Measurements from ENCODE around the gene PCDH9.

Gene PCDH9

GRCh38 chr13:66586489-66586888 is 643.6 kb downstream of the PCDH9 start:
- no peak overlapping the region for H2AFZ ChIP-seq (ENCODE audit: insufficient read depth, low read length, poor library complexity)
- H3K14ac ChIP-seq (ENCODE audit: low read length), result no peak overlapping the region
- no peaks in the 10 kb centered on the region for H3K79me2 ChIP-seq (ENCODE audit: control insufficient read depth, insufficient read depth, low read length, poor library complexity)
- no CpG with 5 or more reads among the region's 3 CpGs for WGBS (ENCODE audit: extremely low coverage, insufficient coverage, insufficient read length)
- no peak overlapping the region for H3K4me3 ChIP-seq (ENCODE audit: low read depth, low read length)
- no peak overlapping the region for H4K8ac ChIP-seq (ENCODE audit: low read depth, low read length)
- no peak overlapping the region for H4K91ac ChIP-seq (ENCODE audit: low read depth, low read length)
- no peaks in the 10 kb centered on the region for H3K79me1 ChIP-seq (ENCODE audit: low read length)
- H3K9ac ChIP-seq (ENCODE audit: low read length), result no peak overlapping the region
- H3K9me3 ChIP-seq (ENCODE audit: insufficient read depth, low read depth, low read length), result no peaks in the 10 kb centered on the region
- H3K27ac ChIP-seq (ENCODE audit: low read depth, low read length), result no peak overlapping the region
- no peak for DNase-seq
- H3K18ac ChIP-seq (ENCODE audit: low read length), result no peak overlapping the region
- no peak overlapping the region for H2BK120ac ChIP-seq (ENCODE audit: insufficient read depth, low read length, poor library complexity)
- H2AK5ac ChIP-seq (ENCODE audit: low read length), result no peak overlapping the region
- H2BK5ac ChIP-seq (ENCODE audit: low read depth, low read length, poor library complexity), result no peak overlapping the region
- no peaks in the 10 kb centered on the region for H3K36me3 ChIP-seq (ENCODE audit: control insufficient read depth in 1 of 2, insufficient read depth in 2 of 2, low read length in 2 of 2)
- no peaks in the 10 kb centered on the region for H3K27me3 ChIP-seq (ENCODE audit: insufficient read depth, low read length)
- H3K4me1 ChIP-seq (ENCODE audit: control insufficient read depth in 1 of 2, insufficient read depth in 2 of 2, low read length in 2 of 2), result no peaks in the 10 kb centered on the region
- H2BK12ac ChIP-seq (ENCODE audit: low read length), result no peak overlapping the region
- H3K4me2 ChIP-seq (ENCODE audit: low read length), result no peak overlapping the region
- no peak overlapping the region for H3K23ac ChIP-seq (ENCODE audit: low read length)
- no peak overlapping the region for H4K12ac ChIP-seq (ENCODE audit: low read depth, low read length)
- no peak overlapping the region for H3K4ac ChIP-seq (ENCODE audit: low read depth, low read length)

GRCh38 chr13:66585669-66586203 is 644.4 kb downstream of the PCDH9 start:
- no peak overlapping the region for H3K4me3 ChIP-seq (ENCODE audit: low read depth, low read length)
- WGBS (ENCODE audit: extremely low coverage, insufficient coverage, insufficient read length), result no CpG with 5 or more reads among the region's 1 CpG
- H2AFZ ChIP-seq (ENCODE audit: insufficient read depth, low read length, poor library complexity), result no peak overlapping the region
- no peak overlapping the region for H4K12ac ChIP-seq (ENCODE audit: low read depth, low read length)
- H3K14ac ChIP-seq (ENCODE audit: low read length), result no peak overlapping the region
- H3K79me2 ChIP-seq (ENCODE audit: control insufficient read depth, insufficient read depth, low read length, poor library complexity), result no peaks in the 10 kb centered on the region
- H3K79me1 ChIP-seq (ENCODE audit: low read length), result no peaks in the 10 kb centered on the region
- no peak overlapping the region for H3K23ac ChIP-seq (ENCODE audit: low read length)
- no peaks in the 10 kb centered on the region for H3K4me1 ChIP-seq (ENCODE audit: control insufficient read depth in 1 of 2, insufficient read depth in 2 of 2, low read length in 2 of 2)
- no peak overlapping the region for H2AK5ac ChIP-seq (ENCODE audit: low read length)
- no peak overlapping the region for H3K4ac ChIP-seq (ENCODE audit: low read depth, low read length)
- no peak overlapping the region for H3K9ac ChIP-seq (ENCODE audit: low read length)
- no peak for DNase-seq
- H3K27me3 ChIP-seq (ENCODE audit: insufficient read depth, low read length), result no peaks in the 10 kb centered on the region
- no peak overlapping the region for H3K18ac ChIP-seq (ENCODE audit: low read length)
- H2BK5ac ChIP-seq (ENCODE audit: low read depth, low read length, poor library complexity), result no peak overlapping the region
- no peak overlapping the region for H4K8ac ChIP-seq (ENCODE audit: low read depth, low read length)
- no peak overlapping the region for H2BK120ac ChIP-seq (ENCODE audit: insufficient read depth, low read length, poor library complexity)
- no peak overlapping the region for H2BK12ac ChIP-seq (ENCODE audit: low read length)
- H3K27ac ChIP-seq (ENCODE audit: low read depth, low read length), result no peak overlapping the region
- H3K4me2 ChIP-seq (ENCODE audit: low read length), result no peak overlapping the region
- no peaks in the 10 kb centered on the region for H3K36me3 ChIP-seq (ENCODE audit: control insufficient read depth in 1 of 2, insufficient read depth in 2 of 2, low read length in 2 of 2)
- H4K91ac ChIP-seq (ENCODE audit: low read depth, low read length), result no peak overlapping the region
- no peaks in the 10 kb centered on the region for H3K9me3 ChIP-seq (ENCODE audit: insufficient read depth, low read depth, low read length)

- Histone ChIP-seq H4K12ac (ENCODE audit: low read depth, low read length) (no peak overlapping the region), H3K27me3 (ENCODE audit: insufficient read depth, low read length) (no peaks in the 10 kb centered on the region), H3K14ac (ENCODE audit: low read length) (no peak overlapping the region), H4K8ac (ENCODE audit: low read depth, low read length) (no peak overlapping the region), H3K9me3 (ENCODE audit: insufficient read depth, low read depth, low read length) (no peaks in the 10 kb centered on the region), H2BK5ac (ENCODE audit: low read depth, low read length, poor library complexity) (no peak overlapping the region), H3K18ac (ENCODE audit: low read length) (no peak overlapping the region), H2AK5ac (ENCODE audit: low read length) (no peak overlapping the region), H3K79me2 (ENCODE audit: control insufficient read depth, insufficient read depth, low read length, poor library complexity) (no peaks in the 10 kb centered on the region), H3K4ac (ENCODE audit: low read depth, low read length) (no peak overlapping the region), H2BK120ac (ENCODE audit: insufficient read depth, low read length, poor library complexity) (no peak overlapping the region), H3K4me1 (ENCODE audit: control insufficient read depth in 1 of 2, insufficient read depth in 2 of 2, low read length in 2 of 2) (no peaks in the 10 kb centered on the region), H3K9ac (ENCODE audit: low read length) (no peak overlapping the region), H3K36me3 (ENCODE audit: control insufficient read depth in 1 of 2, insufficient read depth in 2 of 2, low read length in 2 of 2) (no peaks in the 10 kb centered on the region), H3K23ac (ENCODE audit: low read length) (no peak overlapping the region), H2AFZ (ENCODE audit: insufficient read depth, low read length, poor library complexity) (no peak overlapping the region), H4K91ac (ENCODE audit: low read depth, low read length) (no peak overlapping the region), H3K4me2 (ENCODE audit: low read length) (no peak overlapping the region), H3K79me1 (ENCODE audit: low read length) (no peaks in the 10 kb centered on the region), H2BK12ac (ENCODE audit: low read length) (no peak overlapping the region), H3K4me3 (ENCODE audit: low read depth, low read length) (no peak overlapping the region), H3K27ac (ENCODE audit: low read depth, low read length) (no peak overlapping the region)
- DNase-seq, result no peak
- no CpG with 5 or more reads among the region's 2 CpGs for WGBS (ENCODE audit: extremely low coverage, insufficient coverage, insufficient read length)
Measured at GRCh38 chr13:66581675-66582074, 648.5 kb downstream of the PCDH9 start.

GRCh38 chr13:66578305-66578704 is 651.8 kb downstream of the PCDH9 start:
- H2BK12ac ChIP-seq (ENCODE audit: low read length), result no peak overlapping the region
- H3K4ac ChIP-seq (ENCODE audit: low read depth, low read length), result no peak overlapping the region
- no peak overlapping the region for H3K18ac ChIP-seq (ENCODE audit: low read length)
- H3K23ac ChIP-seq (ENCODE audit: low read length), result no peak overlapping the region
- no peak overlapping the region for H4K91ac ChIP-seq (ENCODE audit: low read depth, low read length)
- H3K27me3 ChIP-seq (ENCODE audit: insufficient read depth, low read length), result no peaks in the 10 kb centered on the region
- no peak overlapping the region for H2BK120ac ChIP-seq (ENCODE audit: insufficient read depth, low read length, poor library complexity)
- H3K79me1 ChIP-seq (ENCODE audit: low read length), result no peaks in the 10 kb centered on the region
- H3K9me3 ChIP-seq (ENCODE audit: insufficient read depth, low read depth, low read length), result no peaks in the 10 kb centered on the region
- H3K4me3 ChIP-seq (ENCODE audit: low read depth, low read length), result no peak overlapping the region
- H2AFZ ChIP-seq (ENCODE audit: insufficient read depth, low read length, poor library complexity), result no peak overlapping the region
- H2AK5ac ChIP-seq (ENCODE audit: low read length), result no peak overlapping the region
- H2BK5ac ChIP-seq (ENCODE audit: low read depth, low read length, poor library complexity), result no peak overlapping the region
- H3K14ac ChIP-seq (ENCODE audit: low read length), result no peak overlapping the region
- no peak for DNase-seq
- H3K36me3 ChIP-seq (ENCODE audit: control insufficient read depth in 1 of 2, insufficient read depth in 2 of 2, low read length in 2 of 2), result no peaks in the 10 kb centered on the region
- no peak overlapping the region for H3K9ac ChIP-seq (ENCODE audit: low read length)
- no peaks in the 10 kb centered on the region for H3K4me1 ChIP-seq (ENCODE audit: control insufficient read depth in 1 of 2, insufficient read depth in 2 of 2, low read length in 2 of 2)
- H3K27ac ChIP-seq (ENCODE audit: low read depth, low read length), result no peak overlapping the region
- H3K4me2 ChIP-seq (ENCODE audit: low read length), result no peak overlapping the region
- H3K79me2 ChIP-seq (ENCODE audit: control insufficient read depth, insufficient read depth, low read length, poor library complexity), result no peaks in the 10 kb centered on the region
- H4K8ac ChIP-seq (ENCODE audit: low read depth, low read length), result no peak overlapping the region
- H4K12ac ChIP-seq (ENCODE audit: low read depth, low read length), result no peak overlapping the region
- WGBS (ENCODE audit: extremely low coverage, insufficient coverage, insufficient read length), result no CpG with 5 or more reads among the region's 2 CpGs

Data from trophoblast cell (in vitro differentiated cells and primary cell).